Spinal cord (tissue), 10 donors: ENCODE measurements around the gene DOCK9. TPM values are rescaled to one million over a fixed set of nuclear protein-coding genes. Genes with fewer than 3 reads are reported as not detected.

Source experiments
- DNase-seq, 6 donors: peaks; one replicate each; pipeline versions ENCODE4 v3.0.0 to v3.0.0-alpha.2; 2013 to 2015; ENCODE audit warnings: low spot score in 6 of 6, low read depth in 4 of 6
- H3K27ac ChIP-seq: one replicate; pipeline ENCODE4 v1.5.1; 2013; ENCODE audit warnings: low read depth, low read length, control low read depth
- H3K27me3 ChIP-seq: one replicate; pipeline ENCODE4 v1.6.1; 2013; ENCODE audit warnings: low read length; ENCODE audit not compliant: control insufficient read depth, insufficient read depth
- H3K36me3 ChIP-seq: one replicate; pipeline ENCODE4 v1.6.1; 2013; ENCODE audit warnings: low read length; ENCODE audit not compliant: control insufficient read depth, insufficient read depth
- H3K4me1 ChIP-seq: one replicate; pipeline ENCODE4 v1.6.1; 2013; ENCODE audit warnings: low read length; ENCODE audit not compliant: control insufficient read depth, insufficient read depth
- H3K4me3 ChIP-seq: one replicate; pipeline ENCODE4 v1.5.1; 2013; ENCODE audit warnings: low read depth, low read length, control low read depth
- H3K9me3 ChIP-seq: one replicate; pipeline ENCODE4 v1.6.1; 2013; ENCODE audit warnings: low read length; ENCODE audit not compliant: control insufficient read depth, insufficient read depth
- WGBS: methylation state at CpG from one replicate; pipeline ENCODE4 v1.1.5; 2013; ENCODE audit warnings: missing lambda C conversion rate; ENCODE audit not compliant: insufficient coverage; 5-methylcytosine and 5-hydroxymethylcytosine counted together
- polyA plus RNA-seq, 2 donors: library from polyadenylated mRNA; unstranded; fragments of 120-200 nt; gene quantifications; one replicate each; pipeline ENCODE4 v1.2.1, GENCODE V29; 2013; ENCODE audit not compliant: insufficient read length in 2 of 2
- total RNA-seq, 2 donors: library from RNA; depleted of rRNA in 1 of 2; stranded (reverse); fragments of 120-200 nt in 1 of 2; fragments of >200 nt in 1 of 2; gene quantifications; one replicate each; pipeline versions ENCODE4 v1.2.3 to v1.2.4, GENCODE V29; 2013 to 2014
- donor health status: healthy.

DOCK9 gene
- total and polyA plus RNA-seq, 4 donors = 74.4 to 117 (median 97.3) TPM

DNA sequence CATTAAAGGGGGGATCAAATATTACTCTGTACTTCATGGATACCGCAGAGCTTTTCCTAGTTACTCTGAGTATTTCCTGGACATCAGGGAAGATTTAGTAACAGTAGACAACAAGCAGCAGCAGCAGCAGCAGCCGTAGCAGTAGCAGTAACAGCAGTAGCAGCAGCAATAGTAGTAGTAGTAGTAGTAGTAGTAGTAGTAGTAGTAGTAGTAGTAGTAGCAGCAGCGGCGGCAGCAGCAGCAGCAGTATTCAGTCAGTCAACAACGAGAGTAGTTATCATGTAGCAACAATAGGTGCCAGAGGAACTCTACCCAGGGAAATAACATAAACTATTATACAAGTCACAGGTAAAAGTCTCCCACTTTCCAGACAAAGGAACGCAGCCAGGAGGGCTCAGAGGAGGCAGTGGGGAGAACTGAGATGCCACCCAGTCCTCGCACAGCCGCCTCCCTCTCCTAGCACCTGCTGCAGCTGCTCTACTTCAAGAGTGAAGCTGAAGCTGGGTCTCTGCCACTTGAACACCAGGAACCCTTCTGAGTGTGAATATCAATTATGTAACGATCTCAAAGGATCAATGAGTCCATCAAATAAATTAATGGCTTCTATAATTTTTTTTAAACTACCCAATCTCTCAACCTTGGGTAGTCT is 1.3 kb upstream of the DOCK9 start:
- no peak overlapping the region for H3K4me3 ChIP-seq
- H3K27me3 ChIP-seq = no peaks in the 10 kb centered on the region
- H3K36me3 ChIP-seq = no peaks in the 10 kb centered on the region
- WGBS = 67% methylated on average over 5 of the region's 9 CpGs
- DNase-seq = no peak
- no peak overlapping the region for H3K27ac ChIP-seq
- H3K4me1 ChIP-seq = peaks cover 9% of the 10 kb centered on the region
- H3K9me3 ChIP-seq = no peaks in the 10 kb centered on the region

DNA sequence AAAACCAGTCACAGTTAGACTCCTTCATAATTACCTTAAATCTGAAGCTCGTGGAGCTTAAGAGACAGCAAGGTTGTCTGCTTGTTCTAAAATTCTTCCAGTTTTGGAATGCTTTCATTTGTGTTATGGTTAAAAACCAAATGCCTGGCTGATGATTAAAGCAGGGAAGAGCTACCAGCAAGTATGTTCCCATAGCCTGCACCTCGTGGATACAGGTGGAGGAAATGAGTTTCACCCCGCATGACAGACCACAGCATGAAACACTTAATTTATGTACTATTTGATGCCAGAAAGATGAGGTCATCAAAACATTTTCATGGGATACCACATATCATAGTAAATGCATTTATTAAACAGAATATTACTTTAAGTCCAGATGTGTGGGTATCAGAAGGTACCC is 416 bp upstream of the DOCK9 start:
- Histone ChIP-seq H3K27me3 (no peaks in the 10 kb centered on the region), H3K27ac (peak overlapping the region; percentile 74), H3K36me3 (no peaks in the 10 kb centered on the region), H3K9me3 (no peaks in the 10 kb centered on the region), H3K4me1 (peaks cover 9% of the 10 kb centered on the region), H3K4me3 (peak overlapping the region; percentile 50)
- no peak for DNase-seq
- no CpG with 5 or more reads among the region's 3 CpGs for WGBS

DNA sequence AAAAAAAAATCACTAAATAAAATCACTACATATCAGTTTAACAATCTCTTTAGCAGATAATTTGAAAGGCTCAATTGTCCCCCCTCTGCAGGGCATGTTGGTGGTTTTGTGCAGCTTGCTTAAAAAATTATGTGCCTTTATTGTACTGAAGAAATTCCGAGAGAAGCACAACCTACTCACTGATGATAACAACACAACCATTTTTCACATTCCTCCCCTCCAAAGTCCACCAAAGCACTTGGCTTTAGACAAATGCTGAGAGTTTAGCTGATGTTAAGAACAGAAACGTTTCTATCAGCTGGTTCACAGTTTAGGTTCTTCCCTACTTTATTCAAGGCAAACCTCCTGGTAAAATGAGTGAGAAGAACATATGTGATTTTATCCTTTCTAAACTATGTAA is 923 bp downstream of the DOCK9 start:
- Histone ChIP-seq H3K4me3 (peak overlapping the region; percentile 50), H3K27ac (peak overlapping the region; percentile 25), H3K27me3 (no peaks in the 10 kb centered on the region), H3K36me3 (no peaks in the 10 kb centered on the region), H3K9me3 (no peaks in the 10 kb centered on the region), H3K4me1 (peaks cover 12% of the 10 kb centered on the region)
- no CpG with 5 or more reads among the region's 2 CpGs for WGBS
- DNase-seq = no peak

DNA sequence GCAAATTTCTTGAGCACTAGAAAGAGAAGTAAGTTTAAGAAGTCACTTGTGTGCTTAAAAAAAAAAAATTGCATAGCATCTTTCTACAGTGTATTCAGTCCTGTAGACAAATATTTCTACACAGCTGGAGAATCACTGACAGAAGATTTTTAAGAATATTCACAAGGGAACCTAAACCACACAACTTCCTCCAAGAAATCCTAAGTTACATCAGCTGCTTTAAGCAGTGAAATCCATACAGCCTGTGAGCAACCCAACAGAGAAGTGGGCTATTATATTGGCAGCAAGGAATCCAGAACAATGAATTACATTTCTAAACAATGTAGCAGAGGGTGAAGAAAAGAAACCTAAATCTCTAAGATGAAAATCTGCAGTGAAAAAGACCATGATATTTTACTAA is 1.5 kb downstream of the DOCK9 start:
- Histone ChIP-seq H3K4me1 (peaks cover 12% of the 10 kb centered on the region), H3K9me3 (no peaks in the 10 kb centered on the region), H3K27ac (peak overlapping the region; percentile 25), H3K27me3 (no peaks in the 10 kb centered on the region), H3K4me3 (peak overlapping the region; percentile 50), H3K36me3 (no peaks in the 10 kb centered on the region)
- no peak for DNase-seq

DNA sequence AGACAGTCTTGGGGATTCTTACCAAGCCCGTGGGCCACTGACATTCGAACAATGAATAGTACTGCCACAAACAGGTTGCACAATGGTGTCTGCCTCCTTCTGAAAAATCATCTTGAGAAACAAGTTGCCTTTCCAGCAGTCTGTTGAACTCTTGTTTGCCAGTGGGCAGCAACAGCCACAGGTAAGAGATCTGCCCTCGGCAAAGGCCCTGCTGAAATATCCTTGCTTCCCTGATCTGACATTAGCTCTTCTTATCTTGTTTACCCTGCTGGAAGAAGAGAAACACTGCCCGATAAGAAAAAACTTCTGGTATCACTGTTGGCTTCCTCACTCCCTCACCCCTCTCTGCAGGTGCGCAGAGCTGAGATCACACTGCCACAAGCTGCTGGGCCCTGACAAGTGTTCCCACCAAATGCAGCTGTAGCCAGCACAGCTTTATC is 2.0 kb downstream of the DOCK9 start:
- H3K27me3 ChIP-seq = no peaks in the 10 kb centered on the region
- peaks cover 12% of the 10 kb centered on the region for H3K4me1 ChIP-seq
- DNase-seq = no peak
- H3K36me3 ChIP-seq = no peaks in the 10 kb centered on the region
- peak overlapping the region; percentile 50 for H3K4me3 ChIP-seq
- H3K9me3 ChIP-seq = no peaks in the 10 kb centered on the region
- H3K27ac ChIP-seq = peak overlapping the region; percentile 25
- 54% methylated on average over 5 of the region's 5 CpGs for WGBS

DNA sequence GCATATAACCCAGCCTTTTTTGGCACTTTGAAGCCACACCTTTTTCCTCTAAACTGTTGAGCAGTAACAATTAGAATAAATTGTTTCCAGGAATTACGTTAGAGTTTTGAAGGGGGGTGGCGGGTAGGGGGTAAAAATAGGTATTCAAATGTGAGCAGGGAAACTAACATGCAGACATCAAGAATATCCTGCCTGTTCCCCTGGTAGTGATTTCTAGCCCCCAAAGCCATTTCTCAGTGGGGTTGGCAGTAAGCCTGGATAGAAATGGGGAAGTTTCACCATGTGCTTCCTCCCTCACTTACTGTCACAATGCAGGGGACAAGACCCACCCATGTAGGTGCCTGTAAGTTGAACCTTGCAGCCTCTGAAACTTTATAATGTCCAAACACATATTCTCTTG is 3.8 kb downstream of the DOCK9 start:
- Histone ChIP-seq H3K27ac (no peak overlapping the region), H3K9me3 (no peaks in the 10 kb centered on the region), H3K4me1 (peaks cover 18% of the 10 kb centered on the region), H3K4me3 (no peak overlapping the region), H3K27me3 (no peaks in the 10 kb centered on the region), H3K36me3 (no peaks in the 10 kb centered on the region)
- 50% methylated on average over 2 of the region's 2 CpGs for WGBS
- DNase-seq = no peak

DNA sequence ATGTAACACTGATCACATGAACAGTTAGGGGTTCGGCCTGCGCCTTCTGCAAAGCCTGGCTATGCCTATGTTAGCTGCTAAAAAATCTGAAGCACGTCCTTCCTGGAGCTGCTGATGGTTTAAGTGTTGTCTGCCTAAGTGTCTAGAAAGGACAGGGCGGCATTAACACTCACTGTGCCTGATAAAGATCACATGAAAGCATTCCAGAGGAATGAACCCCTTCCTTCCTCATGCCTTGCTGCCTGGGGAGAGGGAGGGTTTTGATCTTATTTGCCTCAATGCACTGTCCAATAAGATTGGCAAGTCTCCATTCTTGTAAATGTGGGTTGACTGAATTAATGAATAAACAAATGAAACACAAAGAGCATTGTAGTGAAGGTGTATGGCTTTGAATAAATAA is 5.2 kb downstream of the DOCK9 start:
- Histone ChIP-seq H3K9me3 (no peaks in the 10 kb centered on the region), H3K27ac (no peak overlapping the region), H3K27me3 (no peaks in the 10 kb centered on the region), H3K36me3 (no peaks in the 10 kb centered on the region), H3K4me1 (peaks cover 14% of the 10 kb centered on the region), H3K4me3 (no peak overlapping the region)
- WGBS = 80% methylated on average over 2 of the region's 4 CpGs
- no peak for DNase-seq

DNA sequence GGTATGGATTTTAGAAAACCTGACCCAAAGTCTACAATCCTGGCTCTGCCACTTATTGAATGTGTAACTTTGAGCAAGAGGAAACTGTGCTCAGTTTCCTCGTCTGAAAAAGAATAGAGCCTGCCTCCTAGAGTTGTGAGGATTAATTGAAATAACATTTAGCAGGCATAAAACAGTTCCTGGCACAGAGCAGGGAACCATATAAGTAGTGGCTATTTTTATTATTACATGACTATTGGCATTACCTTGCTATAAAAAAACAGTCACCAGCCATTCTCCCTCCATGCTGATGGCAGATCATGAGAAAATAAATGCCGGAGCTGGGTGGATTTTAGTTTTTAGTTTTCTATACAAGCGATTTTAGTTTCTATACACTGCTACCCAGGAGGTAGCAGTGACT is 5.8 kb downstream of the DOCK9 start:
- H3K4me3 ChIP-seq = no peak overlapping the region
- no peaks in the 10 kb centered on the region for H3K36me3 ChIP-seq
- H3K27ac ChIP-seq = no peak overlapping the region
- no peaks in the 10 kb centered on the region for H3K27me3 ChIP-seq
- no peaks in the 10 kb centered on the region for H3K9me3 ChIP-seq
- H3K4me1 ChIP-seq = peaks cover 13% of the 10 kb centered on the region
- DNase-seq = no peak
- 86% methylated on average over 1 of the region's 3 CpGs for WGBS

DNA sequence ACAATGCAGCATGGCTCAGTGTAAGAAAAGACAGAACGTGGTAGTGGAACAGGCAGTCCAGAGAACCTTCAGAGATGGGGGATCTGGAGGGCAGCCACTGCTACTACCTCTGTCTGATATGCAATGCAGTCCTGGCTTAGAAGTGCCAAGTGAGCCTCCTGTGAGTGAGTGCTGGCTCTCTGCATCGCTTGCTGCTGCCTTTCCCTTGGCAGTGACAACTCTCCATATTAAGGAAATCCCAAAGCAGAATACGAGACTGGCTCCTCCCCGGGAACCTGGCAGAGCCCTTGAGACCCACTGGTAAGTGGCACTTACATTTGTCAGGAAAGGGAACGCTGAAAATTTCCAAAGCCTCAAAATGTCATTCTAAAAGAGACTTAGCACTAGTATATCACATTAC is 7.5 kb downstream of the DOCK9 start:
- H3K4me3 ChIP-seq = no peak overlapping the region
- no peaks in the 10 kb centered on the region for H3K9me3 ChIP-seq
- no peak overlapping the region for H3K27ac ChIP-seq
- DNase-seq = peak in 1 of 6 donors; percentile 44
- no peaks in the 10 kb centered on the region for H3K27me3 ChIP-seq
- H3K4me1 ChIP-seq = peaks cover 9% of the 10 kb centered on the region
- 75% methylated on average over 3 of the region's 5 CpGs for WGBS
- H3K36me3 ChIP-seq = no peaks in the 10 kb centered on the region

DNA sequence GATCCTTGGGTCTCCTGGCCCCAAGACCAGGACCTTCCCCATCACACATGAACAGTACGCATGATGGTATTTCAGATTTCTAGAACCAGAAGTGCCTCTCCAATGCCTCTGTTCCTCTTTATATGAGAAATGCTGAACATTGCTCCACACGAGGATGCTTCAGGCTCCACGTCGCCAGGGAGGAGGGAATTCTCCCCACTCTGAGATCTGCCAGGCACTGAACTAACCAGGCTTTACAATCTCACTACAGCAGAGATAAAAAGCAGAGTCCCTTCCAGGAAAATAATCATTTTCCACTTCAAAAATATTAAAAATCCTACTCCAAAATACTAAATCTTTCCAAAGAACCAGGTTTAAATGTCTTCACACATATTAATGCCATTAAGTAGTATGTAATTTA is 10.4 kb downstream of the DOCK9 start:
- Histone ChIP-seq H3K9me3 (no peaks in the 10 kb centered on the region), H3K36me3 (no peaks in the 10 kb centered on the region), H3K27ac (no peak overlapping the region), H3K4me3 (no peak overlapping the region), H3K27me3 (no peaks in the 10 kb centered on the region), H3K4me1 (peaks cover 12% of the 10 kb centered on the region)
- no peak for DNase-seq
- 68% methylated on average over 3 of the region's 4 CpGs for WGBS
